ENCODE results near the gene HAUS3. TPM values are rescaled to one million over a fixed set of nuclear protein-coding genes. Genes with fewer than 3 reads are reported as not detected.

The HAUS3 gene
- total and polyA plus RNA-seq, 5 donors = 4.3 to 8.9 (median 6.9) TPM

GRCh38 chr4:2261853-2262144 lies 19.9 kb upstream of the HAUS3 start, which contains the start of gene MXD4:
MXD4 (minus strand) TSS chr4:2262109; CDS start chr4:2261980, 129 bp downstream.
- DNase-seq = no peak
- H3K27ac ChIP-seq (ENCODE audit: low read length) = peak within 1 kb of the TSS; percentile 93
- intact Hi-C loops (cut with DNase I) = loop anchor here in 1 of 4 donors (5.0 kb wide), 1 partner anchor 141 kb away; no protein-coding TSS in a partner anchor
- under 1% methylated on average over 46 of the region's 46 CpGs for WGBS
- H3K27me3 ChIP-seq (ENCODE audit: control insufficient read depth, insufficient read depth) = no peaks in the 10 kb centered on the region
- H3K4me3 ChIP-seq (ENCODE audit: low read length) = peak within 1 kb of the TSS; percentile 91
- ATAC-seq = no peak
- peaks cover 21% of the 10 kb centered on the region for H3K4me1 ChIP-seq (ENCODE audit: control insufficient read depth, insufficient read depth, low read length)
- H3K9me3 ChIP-seq (ENCODE audit: control insufficient read depth, low read length) = no peaks in the 10 kb centered on the region

DNA sequence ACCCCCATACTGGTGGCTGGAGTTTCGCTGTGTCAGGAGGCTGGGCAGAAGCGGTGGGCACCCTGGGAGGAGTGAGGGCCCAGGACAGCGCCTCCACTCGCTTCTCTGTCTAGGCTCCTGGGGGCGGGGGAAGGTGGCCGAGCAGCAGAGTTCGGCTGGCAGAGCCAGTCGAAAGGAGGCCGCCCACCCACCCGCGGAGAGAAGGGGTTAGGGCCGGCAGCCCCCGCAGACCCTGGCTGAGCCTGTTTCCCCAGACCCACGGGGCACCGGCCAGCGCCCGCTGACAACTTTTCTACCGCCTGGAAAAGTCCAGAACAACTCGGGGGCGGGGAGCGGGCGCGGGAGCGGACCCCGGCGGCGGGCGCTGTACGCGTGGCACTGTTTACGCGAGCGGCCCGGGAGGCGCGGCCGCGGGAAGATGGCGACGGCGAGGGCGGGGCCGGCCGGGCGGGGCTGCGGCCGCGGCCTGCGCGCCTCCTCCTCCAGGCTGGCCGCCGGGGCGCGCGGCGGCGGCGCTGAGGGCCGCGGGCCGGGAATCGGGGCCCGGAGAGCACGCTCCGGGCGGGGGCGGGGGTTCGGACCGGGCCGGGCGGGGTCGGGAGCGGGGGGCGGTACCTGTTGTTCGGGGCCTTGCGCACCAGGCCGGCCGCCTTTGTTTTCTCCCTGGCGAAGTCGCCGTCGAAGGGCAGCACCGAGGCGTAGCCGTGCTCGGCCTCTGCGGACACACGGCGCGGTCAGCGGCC lies 19.4 kb upstream of the HAUS3 start:
- intact Hi-C loops (cut with DNase I) = loop anchor here in 1 of 4 donors (5.0 kb wide), 1 partner anchor 141 kb away; no protein-coding TSS in a partner anchor
- under 1% methylated on average over 87 of the region's 91 CpGs for WGBS
- Histone ChIP-seq H3K9me3 (ENCODE audit: control insufficient read depth, low read length) (no peaks in the 10 kb centered on the region), H3K27ac (ENCODE audit: low read length) (peak overlapping the region; percentile 86), H3K4me3 (ENCODE audit: low read length) (peak overlapping the region; percentile 91), H3K27me3 (ENCODE audit: control insufficient read depth, insufficient read depth) (no peaks in the 10 kb centered on the region), H3K4me1 (ENCODE audit: control insufficient read depth, insufficient read depth, low read length) (peaks cover 26% of the 10 kb centered on the region)
- ATAC-seq = no peak
- peak; percentile 61 to 85 (median 82) for DNase-seq

DNA sequence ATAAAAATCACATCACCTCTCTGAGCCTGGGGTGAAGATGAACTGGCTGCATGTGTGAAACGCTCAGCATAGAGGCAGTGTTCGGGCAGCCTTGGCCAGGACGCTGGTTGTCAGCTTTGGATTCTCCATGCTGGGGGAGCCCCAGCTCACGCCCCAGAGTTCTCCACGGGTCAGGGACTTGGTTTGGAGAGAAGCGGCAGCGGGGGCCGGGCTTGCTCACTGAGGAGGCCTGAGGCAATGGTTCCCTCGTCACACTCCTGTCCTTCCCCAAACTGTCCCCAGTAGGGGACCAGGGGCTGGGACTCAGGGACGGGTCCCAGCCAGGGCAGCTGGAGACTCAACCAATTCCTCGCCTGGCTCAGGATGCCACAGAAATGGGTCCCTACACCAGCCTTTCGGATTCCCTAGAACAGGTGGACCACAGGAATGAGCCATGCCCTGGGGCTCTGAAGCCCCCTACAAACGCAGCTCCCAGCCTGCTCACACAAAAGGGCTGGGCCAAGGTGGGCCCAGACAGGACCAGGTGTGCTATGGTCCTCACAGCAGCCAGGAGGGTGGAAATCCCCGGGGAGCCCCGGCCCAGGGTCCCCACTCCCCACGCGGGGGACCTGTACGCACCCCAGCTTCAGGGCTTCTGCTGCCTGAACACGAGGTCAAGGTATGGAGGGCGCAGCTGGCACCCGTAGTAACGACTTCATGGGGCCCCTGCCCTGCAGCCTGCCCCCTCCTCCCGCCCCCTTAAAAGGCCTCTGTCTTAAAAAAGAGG lies 18.6 kb upstream of the HAUS3 start:
- intact Hi-C loops (cut with DNase I) = loop anchor here in 1 of 4 donors (5.0 kb wide), 1 partner anchor 142 kb away; no protein-coding TSS in a partner anchor
- Histone ChIP-seq H3K27me3 (ENCODE audit: control insufficient read depth, insufficient read depth) (no peaks in the 10 kb centered on the region), H3K27ac (ENCODE audit: low read length) (peak overlapping the region; percentile 46), H3K9me3 (ENCODE audit: control insufficient read depth, low read length) (no peaks in the 10 kb centered on the region), H3K4me1 (ENCODE audit: control insufficient read depth, insufficient read depth, low read length) (peaks cover 28% of the 10 kb centered on the region), H3K4me3 (ENCODE audit: low read length) (peak overlapping the region; percentile 91)
- ATAC-seq (no peak), DNase-seq (peak; percentile 26 to 70 (median 68))
- WGBS = 29% methylated on average over 23 of the region's 23 CpGs

GRCh38 chr4:2259541-2260343 lies 17.8 kb upstream of the HAUS3 start:
- Histone ChIP-seq H3K27ac (ENCODE audit: low read length) (peak overlapping the region; percentile 46), H3K4me3 (ENCODE audit: low read length) (peak overlapping the region; percentile 91), H3K4me1 (ENCODE audit: control insufficient read depth, insufficient read depth, low read length) (peaks cover 28% of the 10 kb centered on the region), H3K27me3 (ENCODE audit: control insufficient read depth, insufficient read depth) (no peaks in the 10 kb centered on the region), H3K9me3 (ENCODE audit: control insufficient read depth, low read length) (no peaks in the 10 kb centered on the region)
- no peak for ATAC-seq
- intact Hi-C loops (cut with DNase I) = loop anchor here in 3 of 4 donors (5.0 to 10.0 kb wide), 2 partner anchors 143 to 155 kb away; partner anchors contain the start of genes CFAP99 (in 2 of the 3) and ZFYVE28 (in 2 of the 3)
- 73% methylated on average over 15 of the region's 15 CpGs for WGBS
- peak; percentile 14 to 53 (median 52) for DNase-seq

- ATAC-seq (no peak), DNase-seq (peak; percentile 23 to 57 (median 57))
- Histone ChIP-seq H3K4me1 (ENCODE audit: control insufficient read depth, insufficient read depth, low read length) (peaks cover 28% of the 10 kb centered on the region), H3K27ac (ENCODE audit: low read length) (peak overlapping the region; percentile 5), H3K27me3 (ENCODE audit: control insufficient read depth, insufficient read depth) (no peaks in the 10 kb centered on the region), H3K9me3 (ENCODE audit: control insufficient read depth, low read length) (no peaks in the 10 kb centered on the region), H3K4me3 (ENCODE audit: low read length) (no peak overlapping the region)
- WGBS = 52% methylated on average over 13 of the region's 13 CpGs
- intact Hi-C loops (cut with DNase I) = loop anchor here in 2 of 4 donors (10.0 kb wide), 1 partner anchor 156 kb away; the partner anchor contains the start of genes CFAP99 (in 2 of the 2) and ZFYVE28 (in 2 of the 2)
Measured at GRCh38 chr4:2259036-2259540, 17.2 kb upstream of the HAUS3 start.

DNA sequence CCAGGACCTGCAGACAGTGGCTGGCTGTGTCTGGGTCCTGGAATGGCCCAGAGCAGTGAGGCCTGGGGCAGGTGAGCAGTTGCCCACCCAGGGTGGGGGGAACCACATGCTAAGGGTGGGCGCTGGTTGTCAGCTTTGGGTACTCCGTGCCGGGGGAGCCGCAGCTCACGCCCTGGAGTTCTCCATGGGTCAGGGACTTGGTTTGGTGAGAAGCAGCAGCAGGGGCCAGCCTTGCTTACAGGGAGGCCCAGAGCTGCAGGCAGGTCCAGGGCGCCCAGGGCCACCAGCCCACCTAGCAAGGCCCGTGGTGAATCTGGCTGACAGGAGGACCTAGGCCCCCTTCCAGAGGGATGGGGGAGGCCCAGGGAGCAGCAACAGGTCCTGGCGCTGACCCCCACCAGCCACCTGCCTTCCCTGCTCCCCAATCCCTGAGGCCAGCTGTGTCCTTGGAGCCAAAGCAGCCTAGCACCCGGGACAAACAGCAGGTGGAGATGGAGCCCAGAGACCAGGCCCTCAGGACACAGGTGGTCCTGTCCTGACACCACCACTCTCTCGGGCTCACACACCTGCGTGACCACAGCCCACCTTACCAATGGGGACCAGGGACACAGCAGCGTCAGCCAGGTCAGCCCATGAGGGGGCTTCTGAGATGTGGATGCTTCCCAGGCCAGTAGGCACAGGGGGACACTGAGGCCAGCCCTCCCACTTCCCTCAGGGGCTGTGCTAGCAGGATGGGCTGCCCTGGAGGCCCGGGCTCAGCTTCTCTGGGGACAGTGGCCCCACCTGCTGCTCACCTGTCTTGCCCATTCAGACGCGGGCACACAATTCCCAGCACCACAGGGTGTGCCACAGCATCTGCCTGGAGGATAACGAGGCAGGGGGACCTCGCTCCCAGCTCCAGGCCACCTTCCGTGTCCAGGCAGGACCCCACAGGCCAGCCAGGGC lies 16.4 kb upstream of the HAUS3 start:
- Histone ChIP-seq H3K4me1 (ENCODE audit: control insufficient read depth, insufficient read depth, low read length) (peaks cover 28% of the 10 kb centered on the region), H3K9me3 (ENCODE audit: control insufficient read depth, low read length) (no peaks in the 10 kb centered on the region), H3K27me3 (ENCODE audit: control insufficient read depth, insufficient read depth) (no peaks in the 10 kb centered on the region), H3K4me3 (ENCODE audit: low read length) (no peak overlapping the region), H3K27ac (ENCODE audit: low read length) (peak overlapping the region; percentile 66)
- 87% methylated on average over 18 of the region's 18 CpGs for WGBS
- no peak for ATAC-seq
- intact Hi-C loops (cut with DNase I) = loop anchor here in 2 of 4 donors (10.0 kb wide), 1 partner anchor 156 kb away; the partner anchor contains the start of genes CFAP99 (in 2 of the 2) and ZFYVE28 (in 2 of the 2)
- DNase-seq = peak; percentile 14 to 54 (median 49)

- Histone ChIP-seq H3K27me3 (ENCODE audit: control insufficient read depth, insufficient read depth) (no peaks in the 10 kb centered on the region), H3K4me1 (ENCODE audit: control insufficient read depth, insufficient read depth, low read length) (peaks cover 28% of the 10 kb centered on the region), H3K27ac (ENCODE audit: low read length) (peak overlapping the region; percentile 66), H3K9me3 (ENCODE audit: control insufficient read depth, low read length) (no peaks in the 10 kb centered on the region), H3K4me3 (ENCODE audit: low read length) (no peak overlapping the region)
- 71% methylated on average over 14 of the region's 14 CpGs for WGBS
- peak; percentile 13 to 53 (median 45) for DNase-seq
- ATAC-seq = no peak
- intact Hi-C loops (cut with DNase I) = loop anchor here in 2 of 4 donors (10.0 kb wide), 1 partner anchor 157 kb away; the partner anchor contains the start of genes CFAP99 (in 2 of the 2) and ZFYVE28 (in 2 of the 2)
Measured at GRCh38 chr4:2257361-2258081, 15.6 kb upstream of the HAUS3 start.

DNA sequence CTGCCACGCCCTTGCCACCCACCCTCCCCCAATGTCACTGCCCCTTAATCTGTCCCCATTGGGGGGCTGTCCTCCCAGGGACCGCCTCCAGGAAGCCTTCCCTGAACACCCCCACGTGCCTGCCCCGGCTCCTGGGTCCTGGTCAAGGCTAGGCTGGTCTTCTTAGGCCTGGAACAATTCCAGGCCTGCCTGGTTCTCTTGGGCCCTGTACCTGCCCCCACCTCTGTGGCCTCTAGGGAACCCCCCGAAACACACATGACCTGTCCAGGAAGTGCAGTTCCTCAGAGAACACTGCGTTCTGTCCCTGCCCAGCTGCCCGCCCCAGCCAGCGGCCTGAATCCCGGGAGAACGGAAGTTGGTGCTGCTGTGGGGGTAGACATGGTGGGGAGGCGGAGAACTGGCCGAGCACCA lies 14.9 kb upstream of the HAUS3 start:
- peaks cover 28% of the 10 kb centered on the region for H3K4me1 ChIP-seq (ENCODE audit: control insufficient read depth, insufficient read depth, low read length)
- DNase-seq (peak; percentile 72 to 86 (median 82)), ATAC-seq (peak; percentile 49 to 75)
- peak overlapping the region; percentile 66 for H3K27ac ChIP-seq (ENCODE audit: low read length)
- intact Hi-C loops (cut with DNase I) = loop anchor here in 2 of 4 donors (10.0 kb wide), 1 partner anchor 158 kb away; the partner anchor contains the start of genes CFAP99 (in 2 of the 2) and ZFYVE28 (in 2 of the 2)
- H3K27me3 ChIP-seq (ENCODE audit: control insufficient read depth, insufficient read depth) = no peaks in the 10 kb centered on the region
- no peaks in the 10 kb centered on the region for H3K9me3 ChIP-seq (ENCODE audit: control insufficient read depth, low read length)
- 51% methylated on average over 12 of the region's 12 CpGs for WGBS
- no peak overlapping the region for H3K4me3 ChIP-seq (ENCODE audit: low read length)
